Keratinocyte (primary cell): ENCODE measurements around the gene SEC63.
"Not testable (repeated sequence)": the region's sequence is repeated elsewhere in the genome, so short reads cannot be mapped to it uniquely, and the experiment has no call there.

Experiments used
- EZH2 ChIP-seq: IDR thresholded peaks from one replicate; pipeline ENCODE4 v1.6.1; 2012; ENCODE audit warnings: inconsistent platforms, mild to moderate bottlenecking, low read length, moderate library complexity
- TF ChIP-seq, protein P1 (sequence below), 3 experiments: IDR thresholded peaks in 1 of 3; conservative IDR thresholded peaks in 1 of 3; optimal IDR thresholded peaks in 1 of 3; 2 replicates in 2 of 3; 3 replicates in 1 of 3; pipeline versions ENCODE3 to v1.5.1; 2011; ENCODE audit warnings: low read length in 3 of 3, mild to moderate bottlenecking in 3 of 3, moderate library complexity in 2 of 3, control low read depth in 1 of 3, inconsistent platforms in 1 of 3; ENCODE audit not compliant: insufficient read depth in 2 of 3; ENCODE audit errors: extremely low read depth in 1 of 3

DNA sequence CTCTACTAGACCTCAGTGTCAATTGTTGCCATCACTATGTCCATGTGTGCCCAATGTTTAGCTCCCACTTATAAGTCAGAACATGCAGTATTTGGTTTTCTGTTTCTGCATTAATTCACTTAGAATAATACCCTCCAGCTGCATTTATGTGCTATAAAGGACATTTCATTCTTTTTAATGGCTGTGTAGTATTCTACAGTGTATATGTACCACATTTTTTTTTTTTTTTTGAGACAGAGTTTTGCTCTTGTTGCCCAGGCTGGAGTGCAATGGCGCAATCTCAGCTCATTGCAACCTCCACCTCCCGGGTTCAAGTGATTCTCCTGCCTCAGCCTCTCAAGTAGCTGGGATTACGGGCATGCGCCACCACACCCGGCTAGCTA, 21.1 kb downstream of the SEC63 start:
- TF ChIP-seq, protein P1, sequence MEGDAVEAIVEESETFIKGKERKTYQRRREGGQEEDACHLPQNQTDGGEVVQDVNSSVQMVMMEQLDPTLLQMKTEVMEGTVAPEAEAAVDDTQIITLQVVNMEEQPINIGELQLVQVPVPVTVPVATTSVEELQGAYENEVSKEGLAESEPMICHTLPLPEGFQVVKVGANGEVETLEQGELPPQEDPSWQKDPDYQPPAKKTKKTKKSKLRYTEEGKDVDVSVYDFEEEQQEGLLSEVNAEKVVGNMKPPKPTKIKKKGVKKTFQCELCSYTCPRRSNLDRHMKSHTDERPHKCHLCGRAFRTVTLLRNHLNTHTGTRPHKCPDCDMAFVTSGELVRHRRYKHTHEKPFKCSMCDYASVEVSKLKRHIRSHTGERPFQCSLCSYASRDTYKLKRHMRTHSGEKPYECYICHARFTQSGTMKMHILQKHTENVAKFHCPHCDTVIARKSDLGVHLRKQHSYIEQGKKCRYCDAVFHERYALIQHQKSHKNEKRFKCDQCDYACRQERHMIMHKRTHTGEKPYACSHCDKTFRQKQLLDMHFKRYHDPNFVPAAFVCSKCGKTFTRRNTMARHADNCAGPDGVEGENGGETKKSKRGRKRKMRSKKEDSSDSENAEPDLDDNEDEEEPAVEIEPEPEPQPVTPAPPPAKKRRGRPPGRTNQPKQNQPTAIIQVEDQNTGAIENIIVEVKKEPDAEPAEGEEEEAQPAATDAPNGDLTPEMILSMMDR (optimal IDR thresholded peaks at IDR 0.05 in 1 of 3, IDR thresholded peaks at IDR 0.05 in 1 of 3, conservative IDR thresholded peaks at IDR 0.05 in 1 of 3; ENCODE audit: extremely low read depth in 1 of 3, insufficient read depth in 2 of 3, low read length in 3 of 3), result not testable (repeated sequence)
- TF ChIP-seq EZH2, result not testable (repeated sequence)
